ENCODE data around the gene SLC6A4.
"Not testable (repeated sequence)": the region's sequence is repeated elsewhere in the genome, so short reads cannot be mapped to it uniquely, and the experiment has no call there.

The SLC6A4 gene

GRCh38 chr17:30219315-30219714 lies 16.2 kb downstream of the SLC6A4 start:
- DNase-seq = no peak

GRCh38 chr17:30218799-30219198 lies 16.7 kb downstream of the SLC6A4 start:
- DNase-seq = no peak

GRCh38 chr17:30217746-30218245 lies 17.7 kb downstream of the SLC6A4 start:
- DNase-seq = no peak

GRCh38 chr17:30217054-30217453 lies 18.4 kb downstream of the SLC6A4 start:
- no peak for DNase-seq

GRCh38 chr17:30212750-30213149 lies 22.7 kb downstream of the SLC6A4 start:
- DNase-seq = no peak

- no peak for DNase-seq
Measured at GRCh38 chr17:30211371-30211770, 24.1 kb downstream of the SLC6A4 start.

GRCh38 chr17:30210901-30211300 lies 24.6 kb downstream of the SLC6A4 start:
- no peak for DNase-seq

- no peak for DNase-seq
Measured at GRCh38 chr17:30210366-30210765, 25.1 kb downstream of the SLC6A4 start.

- no peak for DNase-seq
Measured at GRCh38 chr17:30209930-30210329, 25.6 kb downstream of the SLC6A4 start.

- DNase-seq = no peak
Measured at GRCh38 chr17:30208214-30208613, 27.3 kb downstream of the SLC6A4 start.

- DNase-seq = no peak
Measured at GRCh38 chr17:30207655-30208054, 27.8 kb downstream of the SLC6A4 start.

- no peak for DNase-seq
Measured at GRCh38 chr17:30203471-30203981, 32.0 kb downstream of the SLC6A4 start.

GRCh38 chr17:30200656-30201055 lies 34.8 kb downstream of the SLC6A4 start:
- DNase-seq = not testable (repeated sequence)

- no peak for DNase-seq
Measured at GRCh38 chr17:30200106-30200505, 35.4 kb downstream of the SLC6A4 start.

- no peak for DNase-seq
Measured at GRCh38 chr17:30199600-30199999, 35.9 kb downstream of the SLC6A4 start.

- DNase-seq = no peak
Measured at GRCh38 chr17:30197416-30197815, 38.1 kb downstream of the SLC6A4 start.

GRCh38 chr17:30196504-30196903 lies 39.0 kb downstream of the SLC6A4 start:
- DNase-seq = no peak

- DNase-seq = no peak
Measured at GRCh38 chr17:30191072-30191471, 44.4 kb downstream of the SLC6A4 start.

GRCh38 chr17:30188211-30188939 lies 47.1 kb downstream of the SLC6A4 start:
- DNase-seq = no peak

GRCh38 chr17:30187573-30187972 lies 47.9 kb downstream of the SLC6A4 start:
- no peak for DNase-seq

GRCh38 chr17:30186761-30187160 lies 48.7 kb downstream of the SLC6A4 start:
- no peak for DNase-seq

- no peak for DNase-seq
Measured at GRCh38 chr17:30176855-30177254, 58.6 kb downstream of the SLC6A4 start.

GRCh38 chr17:30174556-30174955 lies 60.9 kb downstream of the SLC6A4 start:
- DNase-seq = no peak

GRCh38 chr17:30173649-30174048 lies 61.8 kb downstream of the SLC6A4 start:
- no peak for DNase-seq

GRCh38 chr17:30172560-30172959 lies 62.9 kb downstream of the SLC6A4 start:
- DNase-seq = no peak
